Astrocyte (in vitro differentiated cells and primary cell): ENCODE data around the gene CUL5. TPM values are rescaled to one million over a fixed set of nuclear protein-coding genes. Genes with fewer than 3 reads are reported as not detected.

Source experiments
- DNase-seq: peaks from one replicate; pipeline ENCODE4 v3.0.0-alpha.2; 2010; ENCODE audit warnings: low read depth
- FAIRE-seq: peaks from 2 replicates; lab custom pipeline; 2011; peaks lifted over from hg19 to GRCh38; lab: Jason Lieb, UNC
- H2AFZ ChIP-seq: 2 replicates; pipeline ENCODE4 v1.6.0; 2012; ENCODE audit warnings: low read depth, low read length, inconsistent platforms
- H3K27ac ChIP-seq: 2 replicates; pipeline ENCODE4 v1.5.1; 2011; ENCODE audit warnings: low read depth, low read length, inconsistent platforms
- H3K27me3 ChIP-seq: 2 replicates; pipeline ENCODE4 v1.6.0; 2011; ENCODE audit warnings: low read length, inconsistent platforms; ENCODE audit not compliant: insufficient read depth
- H3K36me3 ChIP-seq: 2 replicates; pipeline ENCODE4 v1.5.1; 2011; ENCODE audit warnings: low read length, inconsistent platforms; ENCODE audit not compliant: insufficient read depth
- H3K4me1 ChIP-seq: 2 replicates; pipeline ENCODE4 v1.5.1; 2011; ENCODE audit warnings: low read length, inconsistent platforms; ENCODE audit not compliant: insufficient read depth
- H3K4me2 ChIP-seq: 2 replicates; pipeline ENCODE4 v1.6.0; 2012; ENCODE audit warnings: low read length, inconsistent platforms
- H3K4me3 ChIP-seq: 2 replicates; pipeline ENCODE4 v1.5.1; 2011; ENCODE audit warnings: low read depth, mild to moderate bottlenecking, low read length, inconsistent platforms; ENCODE audit not compliant: insufficient read depth
- H3K79me2 ChIP-seq: 2 replicates; pipeline ENCODE4 v1.6.0; 2012; ENCODE audit warnings: mild to moderate bottlenecking, low read length, inconsistent platforms; ENCODE audit not compliant: insufficient read depth
- H3K9ac ChIP-seq: 2 replicates; pipeline ENCODE4 v1.6.0; 2012; ENCODE audit warnings: mild to moderate bottlenecking, low read length, inconsistent platforms
- H3K9me3 ChIP-seq: 2 replicates; pipeline ENCODE4 v1.5.1; 2012; ENCODE audit warnings: low read depth, mild to moderate bottlenecking, low read length, inconsistent platforms; ENCODE audit not compliant: insufficient read depth
- H4K20me1 ChIP-seq: 2 replicates; pipeline ENCODE4 v1.6.0; 2012; ENCODE audit warnings: low read length, inconsistent platforms; ENCODE audit not compliant: insufficient read depth
- H3K27ac Mint-ChIP-seq: one replicate; pipeline ENCODE4 v1.8.0; 2021; ENCODE audit warnings: mild to moderate bottlenecking, mixed read lengths; ENCODE audit not compliant: unreplicated experiment
- H3K27me3 Mint-ChIP-seq: one replicate; pipeline ENCODE4 v1.8.0; 2021; ENCODE audit warnings: low read depth, mixed read lengths; ENCODE audit not compliant: unreplicated experiment
- H3K36me3 Mint-ChIP-seq: one replicate; pipeline ENCODE4 v1.8.0; 2021; ENCODE audit warnings: low read depth, mixed read lengths; ENCODE audit not compliant: unreplicated experiment
- H3K4me1 Mint-ChIP-seq: one replicate; pipeline ENCODE4 v1.8.0; 2021; ENCODE audit warnings: low read depth, mixed read lengths; ENCODE audit not compliant: unreplicated experiment
- H3K4me3 Mint-ChIP-seq: one replicate; pipeline ENCODE4 v1.8.0; 2021; ENCODE audit warnings: mild to moderate bottlenecking, moderate library complexity, mixed read lengths; ENCODE audit not compliant: unreplicated experiment
- H3K9me3 Mint-ChIP-seq: one replicate; pipeline ENCODE4 v1.8.0; 2021; ENCODE audit warnings: mild to moderate bottlenecking, mixed read lengths; ENCODE audit not compliant: unreplicated experiment
- EZH2 ChIP-seq: IDR thresholded peaks from 2 replicates; pipeline ENCODE4 v1.6.1; 2012; ENCODE audit warnings: mild to moderate bottlenecking, low read length, inconsistent platforms; ENCODE audit not compliant: insufficient read depth
- total RNA-seq: library from RNA; stranded (reverse); gene quantifications from 2 replicates; pipeline ENCODE4 v1.2.1, GENCODE V29; 2021
- TF ChIP-seq, protein P1 (sequence below): IDR thresholded peaks from 2 replicates; pipeline ENCODE4 v1.5.1; 2011; ENCODE audit warnings: low read depth, mild to moderate bottlenecking, inconsistent platforms, low read length, moderate library complexity; ENCODE audit not compliant: insufficient read depth

The CUL5 gene
- total RNA-seq, 1 donor from 2014 or later = 40.9 TPM

DNA sequence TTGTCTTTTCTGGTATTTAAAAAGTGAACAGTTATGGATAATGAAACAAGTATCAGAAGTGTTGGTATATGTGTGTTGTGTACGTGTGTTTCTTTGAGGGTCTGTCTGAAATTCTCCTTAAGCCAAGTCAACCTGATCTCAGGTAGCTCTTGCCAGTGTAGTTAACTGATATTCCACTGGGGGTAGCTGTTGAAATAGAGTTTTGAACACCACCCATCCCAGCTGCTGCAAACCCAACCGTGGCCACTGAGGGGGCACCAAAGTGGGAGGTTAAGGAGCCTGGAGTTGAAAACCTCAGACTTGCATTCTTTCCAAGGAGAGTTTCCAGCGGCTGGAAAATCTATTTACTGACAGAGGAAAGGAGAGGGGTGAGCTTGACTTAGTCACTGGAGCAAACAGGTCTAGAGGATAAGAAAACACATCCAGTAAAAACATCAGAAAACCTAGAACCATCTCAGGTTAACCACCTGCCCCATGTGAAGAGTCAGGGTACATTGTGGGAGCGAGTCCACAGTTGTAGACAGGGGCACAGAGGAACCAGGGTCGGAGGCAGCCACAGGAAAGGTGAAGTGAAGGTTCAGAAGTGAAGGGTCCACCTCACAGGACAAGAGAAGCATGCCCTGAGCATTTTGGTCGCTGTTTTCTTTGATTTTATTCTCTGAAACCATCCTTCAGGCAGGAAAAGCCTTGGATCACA lies 8.8 kb upstream of the CUL5 start:
- no peaks in the 10 kb centered on the region for H3K4me1 ChIP-seq
- H3K9me3 Mint-ChIP-seq = no peaks in the 10 kb centered on the region
- no peaks in the 10 kb centered on the region for H3K9me3 ChIP-seq
- no peaks in the 10 kb centered on the region for H3K27me3 ChIP-seq
- TF ChIP-seq EZH2 = no peak
- TF ChIP-seq, protein P1, sequence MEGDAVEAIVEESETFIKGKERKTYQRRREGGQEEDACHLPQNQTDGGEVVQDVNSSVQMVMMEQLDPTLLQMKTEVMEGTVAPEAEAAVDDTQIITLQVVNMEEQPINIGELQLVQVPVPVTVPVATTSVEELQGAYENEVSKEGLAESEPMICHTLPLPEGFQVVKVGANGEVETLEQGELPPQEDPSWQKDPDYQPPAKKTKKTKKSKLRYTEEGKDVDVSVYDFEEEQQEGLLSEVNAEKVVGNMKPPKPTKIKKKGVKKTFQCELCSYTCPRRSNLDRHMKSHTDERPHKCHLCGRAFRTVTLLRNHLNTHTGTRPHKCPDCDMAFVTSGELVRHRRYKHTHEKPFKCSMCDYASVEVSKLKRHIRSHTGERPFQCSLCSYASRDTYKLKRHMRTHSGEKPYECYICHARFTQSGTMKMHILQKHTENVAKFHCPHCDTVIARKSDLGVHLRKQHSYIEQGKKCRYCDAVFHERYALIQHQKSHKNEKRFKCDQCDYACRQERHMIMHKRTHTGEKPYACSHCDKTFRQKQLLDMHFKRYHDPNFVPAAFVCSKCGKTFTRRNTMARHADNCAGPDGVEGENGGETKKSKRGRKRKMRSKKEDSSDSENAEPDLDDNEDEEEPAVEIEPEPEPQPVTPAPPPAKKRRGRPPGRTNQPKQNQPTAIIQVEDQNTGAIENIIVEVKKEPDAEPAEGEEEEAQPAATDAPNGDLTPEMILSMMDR = peak; percentile 50
- no peaks in the 10 kb centered on the region for H3K36me3 ChIP-seq
- H3K27ac ChIP-seq = no peak overlapping the region
- no peaks in the 10 kb centered on the region for H4K20me1 ChIP-seq
- H3K79me2 ChIP-seq = no peaks in the 10 kb centered on the region
- no peaks in the 10 kb centered on the region for H3K36me3 Mint-ChIP-seq
- no peak overlapping the region for H3K9ac ChIP-seq
- H3K4me3 Mint-ChIP-seq = no peak overlapping the region
- DNase-seq = peak; percentile 38
- peak overlapping the region; percentile 54 for H3K27ac Mint-ChIP-seq
- H3K4me1 Mint-ChIP-seq = no peaks in the 10 kb centered on the region
- no peak for FAIRE-seq
- no peak overlapping the region for H3K4me2 ChIP-seq
- H3K4me3 ChIP-seq = no peak overlapping the region
- peaks cover 3% of the 10 kb centered on the region for H3K27me3 Mint-ChIP-seq
- H2AFZ ChIP-seq = no peak overlapping the region

DNA sequence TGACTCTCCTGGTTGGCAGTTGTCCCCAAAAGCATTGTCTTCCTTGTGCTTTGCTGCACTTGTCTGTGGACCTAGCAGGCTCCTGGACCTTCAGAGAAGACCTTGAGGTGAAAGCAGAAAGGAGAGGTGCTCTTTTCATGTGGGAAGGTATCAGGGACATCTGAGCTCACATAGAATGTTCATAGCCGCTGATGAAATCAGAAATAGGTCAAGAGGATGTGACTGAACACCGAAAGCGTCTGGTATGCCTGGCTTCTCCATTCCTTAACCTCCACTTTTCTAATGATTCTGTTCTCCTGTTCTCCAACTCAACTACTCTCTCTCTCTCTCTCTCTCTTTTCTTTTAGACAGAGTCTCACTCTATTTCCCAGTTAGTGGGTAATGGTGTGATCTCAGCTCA lies 6.2 kb upstream of the CUL5 start:
- Histone ChIP-seq H3K27me3 (no peaks in the 10 kb centered on the region), H3K79me2 (no peaks in the 10 kb centered on the region), H3K9me3 (no peaks in the 10 kb centered on the region), H3K4me2 (no peak overlapping the region), H3K4me3 (no peak overlapping the region), H3K9ac (no peak overlapping the region), H2AFZ (no peak overlapping the region), H3K36me3 (no peaks in the 10 kb centered on the region), H3K27ac (no peak overlapping the region), H3K4me1 (no peaks in the 10 kb centered on the region), H4K20me1 (no peaks in the 10 kb centered on the region)
- Mint-ChIP-seq H3K27me3 (peaks cover 3% of the 10 kb centered on the region), H3K36me3 (no peaks in the 10 kb centered on the region), H3K27ac (no peak overlapping the region), H3K4me3 (no peak overlapping the region), H3K4me1 (no peaks in the 10 kb centered on the region), H3K9me3 (no peaks in the 10 kb centered on the region)
- DNase-seq = no peak
- no peak for FAIRE-seq
- no peak for TF ChIP-seq EZH2
- TF ChIP-seq, protein P1 = no peak

DNA sequence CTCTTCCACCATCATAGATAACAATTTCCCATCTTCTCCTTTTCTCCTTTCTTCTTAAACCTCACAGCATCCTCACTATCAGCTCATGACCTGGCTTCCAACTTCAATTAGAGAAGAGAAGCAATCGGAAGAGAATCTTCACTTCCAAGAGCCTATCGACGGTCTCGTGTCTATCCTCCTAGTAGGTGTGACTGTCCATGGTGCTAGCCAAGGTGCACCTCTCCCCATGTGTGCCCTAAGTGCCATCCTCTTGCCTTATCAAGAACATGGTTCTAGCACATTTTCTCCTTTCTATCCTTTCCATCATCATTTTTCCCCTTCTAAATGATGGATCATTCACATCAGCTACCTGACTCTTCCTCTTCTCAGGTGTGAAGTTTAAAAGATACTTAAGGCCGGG lies 5.1 kb upstream of the CUL5 start:
- Histone ChIP-seq H3K4me2 (no peak overlapping the region), H3K27ac (no peak overlapping the region), H4K20me1 (no peaks in the 10 kb centered on the region), H3K79me2 (no peaks in the 10 kb centered on the region), H3K4me3 (no peak overlapping the region), H2AFZ (no peak overlapping the region), H3K9ac (no peak overlapping the region), H3K4me1 (no peaks in the 10 kb centered on the region), H3K27me3 (no peaks in the 10 kb centered on the region), H3K9me3 (no peaks in the 10 kb centered on the region), H3K36me3 (no peaks in the 10 kb centered on the region)
- FAIRE-seq (no peak), DNase-seq (no peak)
- Mint-ChIP-seq H3K27ac (no peak overlapping the region), H3K27me3 (peaks cover 3% of the 10 kb centered on the region), H3K9me3 (no peaks in the 10 kb centered on the region), H3K36me3 (no peaks in the 10 kb centered on the region), H3K4me1 (no peaks in the 10 kb centered on the region), H3K4me3 (no peak overlapping the region)
- TF ChIP-seq EZH2 = no peak
- TF ChIP-seq, protein P1 = no peak
